DND-41 (cell line): Measurements from ENCODE around the gene UBP1.

Experiments
- EZH2 ChIP-seq: IDR thresholded peaks from 3 replicates; pipeline ENCODE4 v1.6.1; 2012; ENCODE audit warnings: borderline replicate concordance, low read depth, mild to moderate bottlenecking, moderate library complexity, low read length, inconsistent platforms; ENCODE audit not compliant: severe bottlenecking
- TF ChIP-seq, protein P1 (sequence below): IDR thresholded peaks from 2 replicates; pipeline ENCODE4 v1.5.1; 2012; ENCODE audit warnings: borderline replicate concordance, low read length, moderate library complexity, mild to moderate bottlenecking; ENCODE audit not compliant: poor library complexity, severe bottlenecking; ENCODE audit errors: extremely low read depth

DNA sequence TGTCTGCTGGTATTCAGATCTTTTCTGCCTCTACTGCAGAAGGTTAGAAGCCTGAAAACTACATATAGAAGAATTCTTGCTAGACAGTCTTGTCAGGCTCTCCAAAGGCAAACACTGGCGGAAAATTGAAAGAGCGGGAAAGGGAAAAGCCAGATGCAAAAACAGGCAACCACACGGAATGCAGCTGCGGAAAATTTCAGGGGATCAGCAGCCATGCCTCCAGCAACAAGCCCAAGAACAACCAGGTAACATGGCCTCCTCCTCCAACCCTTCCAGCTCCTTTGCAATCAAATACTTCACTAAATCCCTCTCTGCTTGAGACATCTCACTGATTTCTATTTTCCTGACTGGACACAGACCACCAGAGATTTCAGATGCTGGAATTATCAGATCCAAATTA, 9.6 kb downstream of the UBP1 start:
- TF ChIP-seq, protein P1, sequence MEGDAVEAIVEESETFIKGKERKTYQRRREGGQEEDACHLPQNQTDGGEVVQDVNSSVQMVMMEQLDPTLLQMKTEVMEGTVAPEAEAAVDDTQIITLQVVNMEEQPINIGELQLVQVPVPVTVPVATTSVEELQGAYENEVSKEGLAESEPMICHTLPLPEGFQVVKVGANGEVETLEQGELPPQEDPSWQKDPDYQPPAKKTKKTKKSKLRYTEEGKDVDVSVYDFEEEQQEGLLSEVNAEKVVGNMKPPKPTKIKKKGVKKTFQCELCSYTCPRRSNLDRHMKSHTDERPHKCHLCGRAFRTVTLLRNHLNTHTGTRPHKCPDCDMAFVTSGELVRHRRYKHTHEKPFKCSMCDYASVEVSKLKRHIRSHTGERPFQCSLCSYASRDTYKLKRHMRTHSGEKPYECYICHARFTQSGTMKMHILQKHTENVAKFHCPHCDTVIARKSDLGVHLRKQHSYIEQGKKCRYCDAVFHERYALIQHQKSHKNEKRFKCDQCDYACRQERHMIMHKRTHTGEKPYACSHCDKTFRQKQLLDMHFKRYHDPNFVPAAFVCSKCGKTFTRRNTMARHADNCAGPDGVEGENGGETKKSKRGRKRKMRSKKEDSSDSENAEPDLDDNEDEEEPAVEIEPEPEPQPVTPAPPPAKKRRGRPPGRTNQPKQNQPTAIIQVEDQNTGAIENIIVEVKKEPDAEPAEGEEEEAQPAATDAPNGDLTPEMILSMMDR: no peak
- no peak for TF ChIP-seq EZH2
